ENCODE results near the gene PFKFB2.

The PFKFB2 gene

GRCh38 chr1:207021139-207021861, 31.8 kb upstream of the PFKFB2 start:
- H3K4me3 ChIP-seq (ENCODE audit: low read depth, low read length) = no peak overlapping the region
- in situ Hi-C loops (cut with HindIII; ENCODE audit: low sequenced_read_pairs) = no loop called here
- DNase-seq (ENCODE audit: low read depth) = no peak
- TF ChIP-seq CTCF (IDR thresholded peaks at IDR 0.05; ENCODE audit: low read depth, low read length, missing control alignments) = no peak

- in situ Hi-C loops (cut with HindIII; ENCODE audit: low sequenced_read_pairs) = no loop called here
- TF ChIP-seq CTCF (IDR thresholded peaks at IDR 0.05; ENCODE audit: low read depth, low read length, missing control alignments) = no peak
- no peak overlapping the region for H3K4me3 ChIP-seq (ENCODE audit: low read depth, low read length)
- DNase-seq (ENCODE audit: low read depth) = no peak
Measured at GRCh38 chr1:207021876-207022596, 31.0 kb upstream of the PFKFB2 start.

GRCh38 chr1:207022996-207023679, 29.9 kb upstream of the PFKFB2 start:
- no peak for DNase-seq (ENCODE audit: low read depth)
- no peak overlapping the region for H3K4me3 ChIP-seq (ENCODE audit: low read depth, low read length)
- in situ Hi-C loops (cut with HindIII; ENCODE audit: low sequenced_read_pairs) = no loop called here
- no peak for TF ChIP-seq CTCF (IDR thresholded peaks at IDR 0.05; ENCODE audit: low read depth, low read length, missing control alignments)

GRCh38 chr1:207024202-207025145, 28.6 kb upstream of the PFKFB2 start:
- no peak for TF ChIP-seq CTCF (IDR thresholded peaks at IDR 0.05; ENCODE audit: low read depth, low read length, missing control alignments)
- H3K4me3 ChIP-seq (ENCODE audit: low read depth, low read length) = no peak overlapping the region
- DNase-seq (ENCODE audit: low read depth) = no peak
- in situ Hi-C loops (cut with HindIII; ENCODE audit: low sequenced_read_pairs) = no loop called here

- no peak overlapping the region for H3K4me3 ChIP-seq (ENCODE audit: low read depth, low read length)
- no peak for DNase-seq (ENCODE audit: low read depth)
- in situ Hi-C loops (cut with HindIII; ENCODE audit: low sequenced_read_pairs) = no loop called here
- TF ChIP-seq CTCF (IDR thresholded peaks at IDR 0.05; ENCODE audit: low read depth, low read length, missing control alignments) = no peak
Measured at GRCh38 chr1:207025146-207025880, 27.8 kb upstream of the PFKFB2 start.

All from astrocyte of the cerebellum (primary cell).